Measurements from ENCODE around the gene HOXA11.

The HOXA11 gene

DNA sequence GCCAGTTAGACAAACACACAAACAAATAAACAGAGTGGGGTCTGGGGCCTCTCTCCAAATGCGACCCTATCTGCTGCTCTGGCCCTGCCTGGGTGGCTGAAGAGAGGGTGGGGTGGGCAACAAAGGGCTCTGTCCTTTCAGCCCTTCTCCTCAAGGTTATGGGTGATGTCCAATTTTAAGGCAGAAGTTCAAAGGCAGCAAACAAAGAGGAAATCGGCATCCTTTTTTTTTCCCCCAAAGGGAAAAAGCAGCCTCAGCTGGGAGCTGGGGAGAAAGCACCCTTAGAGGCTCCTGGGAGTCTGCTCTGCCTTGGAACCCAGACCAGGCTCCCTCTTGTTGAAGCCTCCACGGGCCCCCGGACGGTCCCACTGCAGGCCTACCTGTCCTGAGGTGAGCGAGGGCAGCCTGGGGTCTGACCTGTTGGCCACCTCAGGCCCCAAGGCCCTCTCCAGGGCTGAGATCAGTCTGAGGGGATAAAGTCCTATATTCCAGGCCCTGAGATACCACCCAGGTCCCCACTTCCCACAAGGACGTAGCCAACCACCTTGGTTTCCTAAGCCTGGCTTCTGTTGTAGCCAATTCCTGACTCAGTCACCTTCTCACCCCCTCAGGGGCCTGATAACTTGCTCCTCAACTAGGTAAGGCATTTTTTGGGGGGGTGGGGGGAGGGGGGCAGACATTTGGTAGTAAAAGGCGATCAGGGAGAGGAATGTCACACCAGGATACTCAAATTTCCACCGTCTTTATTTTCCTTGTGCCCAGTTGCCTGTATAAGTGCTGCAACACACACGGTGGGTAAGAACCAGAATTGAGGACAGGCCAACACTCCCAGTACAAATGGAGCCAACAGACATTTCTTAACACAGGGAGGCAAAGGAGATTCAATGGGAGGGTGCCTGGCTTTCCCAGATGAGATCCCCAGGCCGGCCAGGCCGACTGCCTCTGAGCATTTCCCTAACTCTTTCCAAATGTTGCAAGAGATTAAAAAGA, 4.3 kb downstream of the HOXA11 start:
- no peak for FAIRE-seq

- peak; percentile 23 for FAIRE-seq
Observed at GRCh38 chr7:27179503-27180430, 5.3 kb downstream of the HOXA11 start.

GRCh38 chr7:27179030-27179429, 6.0 kb downstream of the HOXA11 start:
- FAIRE-seq: no peak

DNA sequence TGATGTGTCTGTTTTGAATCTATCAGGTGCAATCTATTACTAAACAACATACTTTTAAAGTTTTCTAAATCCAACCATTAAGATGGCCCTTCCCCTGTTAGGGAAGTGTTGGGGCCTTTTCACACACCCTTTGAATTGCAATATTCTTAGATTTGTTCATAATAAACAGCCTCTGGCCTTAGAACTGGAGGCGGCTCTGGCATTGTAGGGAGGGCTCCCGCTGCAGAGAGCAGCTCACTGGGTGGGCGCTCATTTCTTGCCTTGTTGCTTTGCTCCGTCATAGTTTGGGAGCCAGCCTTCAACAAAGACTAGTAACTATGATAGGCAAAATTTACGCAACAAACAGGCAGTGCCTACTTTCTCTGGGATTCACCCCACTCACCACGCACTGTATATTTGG, 6.7 kb downstream of the HOXA11 start:
- no peak for FAIRE-seq

GRCh38 chr7:27177795-27178320, 7.2 kb downstream of the HOXA11 start:
- no peak for FAIRE-seq

GRCh38 chr7:27176962-27177794, 7.9 kb downstream of the HOXA11 start:
- no peak for FAIRE-seq

DNA sequence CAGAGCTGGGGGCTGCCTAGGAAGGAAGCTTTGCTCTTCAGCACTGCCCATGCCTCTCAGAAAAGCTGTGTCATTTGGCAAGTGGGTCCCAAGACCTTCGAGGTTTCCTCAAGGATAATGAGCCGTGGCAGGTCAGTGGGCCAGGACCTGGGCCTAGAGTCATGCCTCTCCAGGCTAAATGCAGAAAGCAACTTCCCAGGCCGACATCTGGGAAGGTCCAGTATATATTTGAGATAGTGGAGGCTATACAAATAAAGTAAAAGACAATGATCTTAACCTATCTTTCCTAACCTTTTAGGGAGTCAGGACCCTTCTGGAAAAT, 8.5 kb downstream of the HOXA11 start:
- no peak for FAIRE-seq

- FAIRE-seq: no peak
Observed at GRCh38 chr7:27175626-27176523, 9.2 kb downstream of the HOXA11 start.

DNA sequence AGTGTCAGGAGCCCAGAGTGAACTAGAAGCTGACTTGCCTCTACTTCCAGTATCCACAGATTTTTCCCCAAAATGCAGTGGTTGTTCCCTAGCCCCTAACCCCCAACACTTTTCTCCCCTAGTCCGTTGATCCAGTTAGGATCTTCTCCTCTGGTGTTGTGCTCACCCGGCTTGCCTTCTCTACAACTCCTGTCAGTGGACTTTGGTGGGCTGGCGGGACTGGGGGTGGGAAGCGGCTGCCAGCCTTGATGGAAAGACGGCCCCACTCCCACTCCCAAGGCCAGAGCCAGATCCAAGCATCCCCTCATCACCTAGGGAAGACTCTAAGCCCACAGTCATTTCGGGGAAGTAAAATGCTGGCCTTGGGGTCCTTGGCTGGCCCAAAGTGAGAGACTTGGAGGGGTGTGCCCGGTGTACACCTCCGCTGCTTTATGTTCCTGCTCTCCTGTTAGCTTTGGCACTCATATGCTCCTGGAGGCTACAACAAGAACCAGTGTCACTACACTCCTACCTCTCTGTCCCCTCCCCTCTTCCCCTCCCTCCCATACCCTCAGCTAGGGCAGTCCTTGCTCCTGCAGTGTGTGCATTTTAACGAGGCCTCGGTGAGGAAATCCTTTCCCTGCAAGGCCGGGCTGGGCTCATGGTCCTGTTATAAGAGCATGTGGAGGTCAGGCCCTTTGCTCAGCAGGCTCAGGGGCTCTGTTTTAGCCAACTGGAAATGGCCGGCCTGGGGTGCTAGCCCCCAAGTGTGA, 10.0 kb downstream of the HOXA11 start:
- no peak for FAIRE-seq

DNA sequence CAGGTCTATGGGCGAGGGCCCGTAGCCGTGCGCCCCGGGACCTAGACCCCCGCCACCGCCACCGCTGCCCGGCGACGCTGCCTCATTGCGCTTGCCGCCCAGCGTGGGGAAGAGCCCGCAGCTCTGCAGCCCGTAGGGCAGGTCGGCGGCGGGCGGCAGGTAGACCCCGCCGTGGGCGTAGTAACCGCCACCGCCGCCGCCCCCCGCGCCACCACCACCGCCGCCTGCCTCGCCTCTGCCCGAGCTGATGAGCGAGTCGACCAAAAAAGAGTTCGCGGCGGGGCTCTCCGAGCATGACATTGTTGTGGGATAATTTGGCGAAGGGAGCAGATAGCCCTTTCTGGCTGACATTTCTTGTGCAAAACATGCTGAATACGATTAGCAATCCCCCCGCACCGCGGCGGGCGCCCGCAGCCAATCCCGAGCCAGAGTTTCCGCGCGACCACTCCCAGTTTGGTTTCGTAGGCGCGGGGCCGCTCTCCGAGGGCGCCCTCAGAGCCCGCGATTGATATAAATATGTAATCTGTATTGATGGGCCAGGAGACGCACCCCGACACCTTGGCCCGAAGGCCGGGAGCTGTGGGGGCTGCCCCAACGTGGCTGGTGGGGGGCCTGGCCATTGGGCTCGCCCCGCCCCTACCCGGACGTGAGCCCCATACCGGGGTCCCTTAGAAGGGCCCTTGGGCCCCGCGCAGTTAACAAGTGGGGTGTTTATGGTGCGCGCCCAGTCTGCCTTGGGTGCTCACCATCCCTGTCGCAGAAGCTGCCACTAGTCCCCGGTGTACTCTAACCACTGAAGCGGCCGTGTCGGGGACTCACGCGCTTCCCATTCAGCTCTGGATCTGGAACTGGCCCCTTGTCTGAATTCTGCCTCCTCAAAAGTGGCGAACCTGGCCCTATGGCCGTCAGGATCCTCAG, 10.8 kb downstream of the HOXA11 start, which contains the start of gene HOXA10:
TSS of gene HOXA10 (minus strand) at position 365 of the 918 bp plus-strand sequence. CDS start at position 351, 14 bp downstream.
- peak; percentile 85 for FAIRE-seq

- FAIRE-seq: no peak
Observed at GRCh38 chr7:27173511-27173955, 11.5 kb downstream of the HOXA11 start.

GRCh38 chr7:27172823-27173510, 12.1 kb downstream of the HOXA11 start:
- no peak for FAIRE-seq

DNA sequence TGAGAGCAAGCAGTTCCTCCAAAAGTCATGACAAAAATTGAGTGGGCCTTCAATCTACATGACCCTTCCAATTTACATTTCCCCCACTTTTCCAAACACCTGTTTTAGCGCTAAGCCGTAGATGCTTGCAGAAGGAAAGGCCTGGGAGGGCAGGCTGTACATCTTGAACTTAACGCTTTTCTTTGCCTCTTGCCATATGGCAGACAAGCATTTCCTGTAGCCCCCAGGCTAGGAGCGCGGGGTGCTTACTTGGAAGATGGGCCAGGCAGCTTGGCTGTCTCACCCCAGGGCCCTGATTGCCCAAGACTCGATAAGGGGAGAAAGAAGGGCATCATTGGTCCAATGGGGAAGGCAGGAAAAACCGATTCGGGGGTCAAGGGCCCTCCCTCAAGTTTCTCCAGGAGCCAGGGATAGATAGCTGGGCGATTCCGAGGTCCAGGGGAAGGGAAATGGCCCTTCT, 12.7 kb downstream of the HOXA11 start:
- no peak for FAIRE-seq

DNA sequence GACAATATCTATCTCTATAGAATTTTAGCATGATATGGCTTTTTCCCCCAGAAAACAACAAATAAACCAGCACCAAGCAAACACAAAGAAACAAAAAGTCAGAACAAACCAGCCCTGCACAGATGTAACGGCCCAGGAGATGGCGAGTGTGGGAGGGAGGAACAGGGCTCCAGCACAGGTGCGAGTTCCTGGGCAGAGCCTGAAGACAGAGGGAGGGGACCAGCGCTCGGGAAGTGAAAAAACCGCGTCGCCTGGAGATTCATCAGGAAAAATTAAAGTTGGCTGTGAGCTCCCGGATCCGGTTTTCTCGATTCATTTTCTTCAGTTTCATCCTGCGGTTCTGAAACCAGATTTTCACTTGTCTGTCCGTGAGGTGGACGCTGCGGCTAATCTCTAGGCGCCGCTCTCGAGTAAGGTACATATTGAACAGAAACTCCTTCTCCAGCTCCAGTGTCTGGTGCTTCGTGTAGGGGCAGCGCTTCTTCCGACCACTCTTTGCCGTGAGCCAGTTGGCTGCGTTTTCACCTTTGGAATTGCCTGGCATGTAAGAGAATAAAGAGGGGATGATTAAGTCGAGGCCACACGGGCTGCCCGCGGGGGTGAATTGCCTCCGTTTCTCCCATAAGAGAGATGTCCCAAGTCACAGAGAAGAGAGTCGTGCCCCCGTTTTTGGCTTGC, 13.3 kb downstream of the HOXA11 start:
- FAIRE-seq: no peak

GRCh38 chr7:27171325-27171636, 13.8 kb downstream of the HOXA11 start:
- no peak for FAIRE-seq

- FAIRE-seq: no peak
Observed at GRCh38 chr7:27170426-27171324, 14.4 kb downstream of the HOXA11 start.
